PC-3 (cell line): Measurements from ENCODE around the gene SNN. TPM values are rescaled to one million over a fixed set of nuclear protein-coding genes. Genes with fewer than 3 reads are reported as not detected.

Source experiments
- ATAC-seq: fragments of 200-7000 bp; cut with Tn5 transposase; 2 replicates; pipeline ENCODE4 v1.9.1; 2020; ENCODE audit warnings: mild to moderate bottlenecking, moderate library complexity
- BruUV-seq: library from RNA; stranded (reverse); fragments of 400-500 nt; replicated peaks from 2 replicates; lab custom pipeline; 2021; lab: Mats Ljungman, UMichigan
- CTCF ChIA-PET: fragments of 300-600 bp; sonication (Branson Sonifier 250); formaldehyde crosslinking; loops from one replicate; lab custom pipeline; 2022; ENCODE audit warnings: antibody characterized with exemption; lab: Charles Lee
- POLR2A ChIA-PET: fragments of 300-600 bp; sonication (Branson Sonifier 250); formaldehyde crosslinking; loops from one replicate; lab custom pipeline; 2022; ENCODE audit warnings: antibody characterized with exemption; ENCODE audit not compliant: unreplicated experiment; lab: Charles Lee
- DNase-seq: peaks from one replicate; pipeline ENCODE4 v3.0.0-alpha.2; 2015
- H2AFZ ChIP-seq: fragments of 300-600 bp; sonication (generic); 2 replicates; pipeline ENCODE4 v1.6.0; 2016; ENCODE audit warnings: antibody characterized with exemption, low read length
- H3F3A ChIP-seq: fragments of 300-600 bp; sonication (generic); one replicate; pipeline ENCODE4 v1.6.0; 2017; ENCODE audit warnings: antibody characterized with exemption, low read length, control low read depth, mild to moderate bottlenecking; ENCODE audit not compliant: unreplicated experiment
- H3K27ac ChIP-seq: fragments of 300-600 bp; sonication (generic); 2 replicates; pipeline ENCODE4 v1.5.1; 2016; ENCODE audit warnings: mild to moderate bottlenecking, low read length
- H3K27me3 ChIP-seq: fragments of 300-600 bp; sonication (generic); 2 replicates; pipeline ENCODE4 v1.6.1; 2016; ENCODE audit warnings: low read length, mixed read lengths
- H3K36me3 ChIP-seq: fragments of 300-600 bp; sonication (generic); 2 replicates; pipeline ENCODE4 v1.6.1; 2016; ENCODE audit warnings: low read depth, mixed run types, low read length, mixed read lengths
- H3K4me1 ChIP-seq: fragments of 300-600 bp; sonication (generic); 2 replicates; pipeline ENCODE4 v1.5.1; 2016; ENCODE audit warnings: low read length; ENCODE audit not compliant: insufficient read depth
- H3K4me2 ChIP-seq: fragments of 300-600 bp; sonication (generic); 2 replicates; pipeline ENCODE4 v1.6.0; 2016; ENCODE audit warnings: low read length
- H3K4me3 ChIP-seq: fragments of 300-600 bp; sonication (generic); 2 replicates; pipeline ENCODE4 v1.5.1; 2016; ENCODE audit warnings: mild to moderate bottlenecking, low read length, mixed read lengths
- H3K79me2 ChIP-seq: fragments of 300-600 bp; sonication (generic); 2 replicates; pipeline ENCODE4 v1.6.1; 2017; ENCODE audit warnings: low read length, mixed read lengths
- H3K9ac ChIP-seq: fragments of 300-600 bp; sonication (generic); 2 replicates; pipeline ENCODE4 v1.6.0; 2016; ENCODE audit warnings: mild to moderate bottlenecking, low read length
- H3K9me2 ChIP-seq: fragments of 300-600 bp; sonication (generic); replicated peaks from 2 replicates; pipeline ENCODE4 v1.6.1; 2016; ENCODE audit warnings: mixed run types, low read length, mixed read lengths
- H3K9me3 ChIP-seq: fragments of 300-600 bp; sonication (generic); 2 replicates; pipeline ENCODE4 v1.6.1; 2016; ENCODE audit warnings: low read length, mixed read lengths
- H4K20me1 ChIP-seq: fragments of 300-600 bp; sonication (generic); 2 replicates; pipeline ENCODE4 v1.6.1; 2016; ENCODE audit warnings: low read length, mixed read lengths
- CTCF ChIP-seq: fragments of 300-600 bp; sonication (generic); conservative IDR thresholded peaks from 2 replicates; pipeline ENCODE4 v1.5.1; 2017; ENCODE audit warnings: antibody characterized with exemption, low read depth, mild to moderate bottlenecking, low read length
- EZH2 ChIP-seq: fragments of 300-600 bp; sonication (generic); IDR thresholded peaks from one replicate; pipeline ENCODE4 v1.6.1; 2017; ENCODE audit warnings: antibody characterized with exemption, mild to moderate bottlenecking, low read length; ENCODE audit not compliant: unreplicated experiment
- EZH2phosphoT487 ChIP-seq: fragments of 300-600 bp; sonication (generic); IDR thresholded peaks from 2 replicates; pipeline ENCODE4 v1.6.1; 2018; ENCODE audit warnings: mild to moderate bottlenecking, antibody characterized with exemption, low read length, borderline replicate concordance
- intact Hi-C: fragments of 100-400 bp; cut with micrococcal nuclease; formaldehyde crosslinking; loops from 2 replicates; pipeline ENCODE4 v1.9.0; 2023
- total RNA-seq: library from RNA; depleted of rRNA; stranded (reverse); fragments of >200 nt; gene quantifications from 2 replicates; pipeline ENCODE4 v1.2.3, GENCODE V29; 2014

SNN gene
- total RNA-seq, 1 experiment from 2014 or later: 4.3 TPM

GRCh38 chr16:11696266-11697012, 28.2 kb downstream of the SNN start:
- no peaks in the 10 kb centered on the region for H3K9me3 ChIP-seq
- no peak for DNase-seq
- no TSS peak for BruUV-seq
- H3K9ac ChIP-seq: no peak overlapping the region
- TF ChIP-seq EZH2 (no peak), EZH2phosphoT487 (no peak), CTCF (no peak)
- no peaks in the 10 kb centered on the region for H3K79me2 ChIP-seq
- ChIA-PET POLR2A (no interaction called here), CTCF (no interaction called here)
- no peaks in the 10 kb centered on the region for H3K4me1 ChIP-seq
- peaks cover 16% of the 10 kb centered on the region for H3K36me3 ChIP-seq
- no peaks in the 10 kb centered on the region for H3K27me3 ChIP-seq
- no peak overlapping the region for H3K27ac ChIP-seq
- ATAC-seq: no peak
- no peaks in the 10 kb centered on the region for H3K9me2 ChIP-seq
- no peak overlapping the region for H3K4me3 ChIP-seq
- H3K4me2 ChIP-seq: no peak overlapping the region
- no peak overlapping the region for H2AFZ ChIP-seq
- no peaks in the 10 kb centered on the region for H3F3A ChIP-seq
- no peaks in the 10 kb centered on the region for H4K20me1 ChIP-seq
- intact Hi-C loops: no loop called here

DNA sequence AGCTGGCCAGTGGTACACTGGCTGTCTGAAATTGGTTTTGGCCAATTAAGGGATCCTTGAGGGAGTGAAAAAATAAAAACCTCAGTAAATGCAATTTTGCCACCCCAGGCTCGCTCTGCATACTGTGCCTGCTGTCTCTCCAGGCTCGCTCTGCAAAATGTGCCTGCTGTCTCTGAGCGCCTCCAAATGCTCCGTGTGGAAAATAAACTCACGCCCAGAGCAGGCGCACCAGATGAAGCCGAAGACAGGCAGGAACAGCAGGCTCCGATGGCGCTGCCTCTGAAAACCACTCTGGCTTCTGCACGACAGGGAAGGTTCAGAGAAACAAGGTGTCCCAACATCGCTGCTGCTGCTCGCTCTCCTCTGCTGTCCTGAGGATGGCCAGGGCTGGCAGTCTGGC, 29.1 kb downstream of the SNN start:
- TF ChIP-seq EZH2: no peak
- no peak for TF ChIP-seq EZH2phosphoT487
- TF ChIP-seq CTCF: no peak
- no peak for DNase-seq
- Histone ChIP-seq H3K27ac (no peak overlapping the region), H3K79me2 (no peaks in the 10 kb centered on the region), H3K9me2 (no peaks in the 10 kb centered on the region), H3F3A (no peaks in the 10 kb centered on the region), H3K4me2 (no peak overlapping the region), H3K9me3 (no peaks in the 10 kb centered on the region), H3K27me3 (no peaks in the 10 kb centered on the region), H3K36me3 (peaks cover 11% of the 10 kb centered on the region), H3K4me1 (no peaks in the 10 kb centered on the region), H3K9ac (no peak overlapping the region), H4K20me1 (no peaks in the 10 kb centered on the region), H3K4me3 (no peak overlapping the region), H2AFZ (no peak overlapping the region)
- no TSS peak for BruUV-seq
- no peak for ATAC-seq
- intact Hi-C loops: no loop called here
- ChIA-PET POLR2A (no interaction called here), CTCF (no interaction called here)

GRCh38 chr16:11698271-11698689, 30.0 kb downstream of the SNN start:
- peak; percentile 41 for DNase-seq
- TF ChIP-seq EZH2phosphoT487 (no peak), CTCF (peak; percentile 45)
- CTCF ChIA-PET: interaction anchor here (0.7 kb wide), 1 partner anchor 16 kb away, joined by 4 read pairs; no protein-coding TSS in a partner anchor

More at GRCh38 chr16:11698271-11698689, 30.0 kb downstream of the SNN start:
- no peaks in the 10 kb centered on the region for H3K79me2 ChIP-seq
- H3K9ac ChIP-seq: no peak overlapping the region
- H3K9me2 ChIP-seq: no peaks in the 10 kb centered on the region
- intact Hi-C loops: no loop called here
- H3K4me3 ChIP-seq: no peak overlapping the region
- no peak overlapping the region for H3K27ac ChIP-seq
- H3F3A ChIP-seq: no peaks in the 10 kb centered on the region
- peaks cover 11% of the 10 kb centered on the region for H3K36me3 ChIP-seq
- peak; percentile 49; the same call in 1 of the 2 replicates for ATAC-seq
- no peaks in the 10 kb centered on the region for H3K27me3 ChIP-seq
- no peaks in the 10 kb centered on the region for H3K4me1 ChIP-seq
- H3K9me3 ChIP-seq: no peaks in the 10 kb centered on the region
- no peak overlapping the region for H3K4me2 ChIP-seq
- no TSS peak for BruUV-seq
- no peak overlapping the region for H2AFZ ChIP-seq
- H4K20me1 ChIP-seq: no peaks in the 10 kb centered on the region
- POLR2A ChIA-PET: no interaction called here
